Panc1 (cell line): Measurements from ENCODE around the gene MTURN. TPM values are rescaled to one million over a fixed set of nuclear protein-coding genes. Genes with fewer than 3 reads are reported as not detected.

Source experiments
- ATAC-seq: fragments of 200-7000 bp; cut with Tn5 transposase; 2 replicates; pipeline ENCODE4 v1.9.1; 2020; ENCODE audit warnings: mild to moderate bottlenecking, moderate library complexity
- BruUV-seq: library from RNA; stranded (reverse); fragments of 400-500 nt; replicated peaks from 2 replicates; lab custom pipeline; 2021; lab: Mats Ljungman, UMichigan
- CTCF ChIA-PET: fragments of 300-600 bp; sonication (Branson Sonifier 250); formaldehyde crosslinking; loops from one replicate; lab custom pipeline; 2022; ENCODE audit warnings: antibody characterized with exemption; lab: Charles Lee
- POLR2A ChIA-PET: fragments of 300-600 bp; sonication (Branson Sonifier 250); formaldehyde crosslinking; loops from one replicate; lab custom pipeline; 2022; ENCODE audit warnings: antibody characterized with exemption; lab: Charles Lee
- DNase-seq: peaks from one replicate; pipeline ENCODE4 v3.0.0-alpha.2; 2010; ENCODE audit warnings: low read depth, low spot score
- H3K27ac ChIP-seq: 2 replicates; pipeline ENCODE4 v1.5.1; 2011; ENCODE audit warnings: mild to moderate bottlenecking, low read length, inconsistent platforms
- H3K27me3 ChIP-seq: fragments of 200-500 bp; sonication (Bioruptor generic); 2 replicates; pipeline ENCODE4 v1.6.0; 2014; ENCODE audit warnings: low read length, inconsistent platforms; ENCODE audit not compliant: control insufficient read depth, insufficient read depth
- H3K36me3 ChIP-seq: fragments of 200-500 bp; sonication (Bioruptor generic); 2 replicates; pipeline ENCODE4 v1.5.1; 2014; ENCODE audit warnings: inconsistent platforms, mild to moderate bottlenecking, low read length, moderate library complexity; ENCODE audit not compliant: control insufficient read depth, insufficient read depth
- H3K4me1 ChIP-seq: 2 replicates; pipeline ENCODE4 v1.5.1; 2011; ENCODE audit warnings: inconsistent platforms, mild to moderate bottlenecking, low read length, moderate library complexity; ENCODE audit not compliant: control insufficient read depth, insufficient read depth
- H3K4me3 ChIP-seq, 2 experiments: 2 replicates each; pipeline ENCODE4 v1.5.1; 2011 to 2012; ENCODE audit warnings: low read depth in 2 of 2, low read length in 2 of 2, mild to moderate bottlenecking in 2 of 2, inconsistent platforms in 1 of 2, moderate library complexity in 1 of 2
- H3K9me3 ChIP-seq: fragments of 200-500 bp; sonication (Bioruptor generic); 2 replicates; pipeline ENCODE4 v1.5.1; 2014; ENCODE audit warnings: low read depth, mild to moderate bottlenecking, inconsistent platforms, low read length, moderate library complexity; ENCODE audit not compliant: control insufficient read depth, insufficient read depth
- CTCF ChIP-seq: fragments of 450-650 bp; IDR thresholded peaks from 2 replicates; pipeline ENCODE4 v1.5.1; 2017; ENCODE audit warnings: mild to moderate bottlenecking
- POLR2AphosphoS5 ChIP-seq: IDR thresholded peaks from 2 replicates; pipeline ENCODE4 v1.6.1; 2012; ENCODE audit warnings: mild to moderate bottlenecking, low read depth, low read length, moderate library complexity
- REST ChIP-seq, 2 experiments: IDR thresholded peaks; 2 replicates each; pipeline ENCODE4 v1.6.1; 2011 to 2012; ENCODE audit warnings: low read depth in 2 of 2, control low read depth in 1 of 2, low read length in 1 of 2, mild to moderate bottlenecking in 1 of 2, moderate library complexity in 1 of 2; ENCODE audit not compliant: insufficient read depth in 1 of 2
- SIN3A ChIP-seq: IDR thresholded peaks from 2 replicates; pipeline ENCODE4 v1.6.1; 2012; ENCODE audit warnings: low read depth, mild to moderate bottlenecking, low read length, moderate library complexity, borderline replicate concordance; ENCODE audit not compliant: insufficient read depth
- TCF7L2 ChIP-seq: IDR thresholded peaks from 2 replicates; pipeline ENCODE4 v1.6.1; 2011; ENCODE audit warnings: mild to moderate bottlenecking, low read depth, low read length, inconsistent platforms
- in situ Hi-C: cut with HindIII; loops from 2 replicates; pipeline ENCODE4 v1.10.0; 2016; ENCODE audit warnings: low sequenced_read_pairs, low pct_unique_long_range_greater_than_20kb
- intact Hi-C: fragments of 100-400 bp; cut with micrococcal nuclease; formaldehyde crosslinking; loops from one replicate; pipeline ENCODE4 v1.10.0; 2022; ENCODE audit not compliant: unreplicated experiment
- total RNA-seq: library from RNA; stranded (reverse); gene quantifications from one replicate; pipeline ENCODE4 v1.2.1, GENCODE V29; 2021; ENCODE audit not compliant: unreplicated experiment

The MTURN gene
- total RNA-seq, 1 experiment from 2014 or later, result 1.2 TPM

DNA sequence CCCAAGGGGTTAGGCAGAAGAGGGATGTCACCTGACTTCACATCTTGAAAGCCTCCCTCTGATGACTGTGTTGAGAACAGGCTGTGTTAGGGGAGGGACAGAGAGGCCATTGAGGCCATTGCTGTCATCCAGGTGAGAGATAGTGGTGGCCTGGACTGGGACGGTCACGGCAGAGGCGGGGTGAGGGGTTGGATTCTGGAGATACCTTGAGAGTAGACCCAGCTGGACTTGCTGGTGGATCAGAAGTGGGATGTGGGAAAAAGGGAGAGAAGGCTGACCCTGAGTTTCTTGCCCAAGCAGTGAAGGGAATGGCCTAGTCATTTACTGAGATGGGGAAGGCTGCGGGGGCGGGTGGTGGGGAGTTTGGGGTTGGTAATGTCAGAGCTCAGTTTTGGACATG is 13.6 kb downstream of the MTURN start:
- no peak overlapping the region for H3K27ac ChIP-seq
- DNase-seq, result no peak
- no peaks in the 10 kb centered on the region for H3K9me3 ChIP-seq
- no peak for ATAC-seq
- no peak for TF ChIP-seq TCF7L2
- TF ChIP-seq SIN3A, result no peak
- no peak for TF ChIP-seq REST (IDR thresholded peaks at IDR 0.05; ENCODE audit: insufficient read depth in 1 of 2, low read depth in 2 of 2, low read length in 1 of 2)
- no peak for TF ChIP-seq CTCF
- TF ChIP-seq POLR2AphosphoS5, result no peak
- ChIA-PET POLR2A (no interaction called here), CTCF (no interaction called here)
- intact Hi-C loops (no loop called here), in situ Hi-C loops (no loop called here)
- H3K4me1 ChIP-seq, result no peaks in the 10 kb centered on the region; the same call in 1 of the 2 replicates
- H3K27me3 ChIP-seq, result no peaks in the 10 kb centered on the region; the same call in 1 of the 2 replicates
- BruUV-seq, result no TSS peak
- no peak overlapping the region for H3K4me3 ChIP-seq
- H3K36me3 ChIP-seq, result no peaks in the 10 kb centered on the region

DNA sequence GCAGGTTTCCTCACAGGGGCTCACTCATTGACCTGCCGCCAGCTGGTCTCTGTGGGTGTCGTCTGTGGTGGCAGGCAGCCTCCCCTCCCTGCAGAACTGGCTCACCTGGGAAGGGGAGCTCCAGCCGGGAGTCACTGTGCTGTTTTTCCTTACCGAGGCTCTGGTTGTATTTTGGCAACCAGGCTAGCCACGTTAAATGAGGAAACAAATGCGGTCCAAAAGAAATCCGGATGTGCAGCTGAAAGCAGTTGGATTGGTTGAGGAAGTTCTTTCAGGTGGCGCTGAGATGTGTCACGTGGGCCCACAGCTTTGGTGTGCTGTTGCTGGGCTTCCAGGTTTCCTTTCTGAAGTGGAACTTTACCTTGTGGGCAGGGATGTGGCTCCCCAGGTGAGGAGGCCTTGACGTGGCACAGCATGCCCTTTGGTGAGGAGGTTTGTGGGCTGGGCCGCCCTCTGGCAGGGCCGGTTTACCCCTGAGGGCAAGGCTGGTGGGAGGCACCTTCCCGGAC is 14.2 kb downstream of the MTURN start:
- in situ Hi-C loops, result no loop called here
- intact Hi-C loops, result no loop called here
- ATAC-seq, result no peak
- no peak overlapping the region for H3K27ac ChIP-seq
- no peak overlapping the region for H3K4me3 ChIP-seq
- BruUV-seq, result no TSS peak
- DNase-seq, result no peak
- H3K4me1 ChIP-seq, result no peaks in the 10 kb centered on the region; the same call in 1 of the 2 replicates
- H3K36me3 ChIP-seq, result no peaks in the 10 kb centered on the region
- no peak for TF ChIP-seq REST (IDR thresholded peaks at IDR 0.05; ENCODE audit: insufficient read depth in 1 of 2, low read depth in 2 of 2, low read length in 1 of 2)
- no peak for TF ChIP-seq SIN3A
- no peak for TF ChIP-seq CTCF
- H3K9me3 ChIP-seq, result no peaks in the 10 kb centered on the region
- CTCF ChIA-PET, result no interaction called here
- H3K27me3 ChIP-seq, result no peaks in the 10 kb centered on the region; the same call in 1 of the 2 replicates
- POLR2A ChIA-PET, result no interaction called here
